HepG2 (cell line): Measurements from ENCODE around the gene DLG2. TPM values are rescaled to one million over a fixed set of nuclear protein-coding genes. Genes with fewer than 3 reads are reported as not detected.

Experiments
- ATAC-seq: fragments of 200-7000 bp; cut with Tn5 transposase; 3 replicates; pipeline ENCODE4 v1.9.1; 2020; ENCODE audit warnings: mild to moderate bottlenecking, moderate library complexity
- BruUV-seq: library from RNA; stranded (reverse); fragments of 400-500 nt; replicated peaks from 2 replicates; lab custom pipeline; 2021; lab: Mats Ljungman, UMichigan
- CTCF ChIA-PET: fragments of 300-600 bp; formaldehyde crosslinking; extraction: SDS; loops from one replicate; lab custom pipeline; 2021; ENCODE audit warnings: low total read pairs, inconsistent platforms, low intra/inter-chr PET ratio; lab: Yijun Ruan, JAX
- POLR2A ChIA-PET: fragments of 350-600 bp; sonication (Branson Sonifier 250); formaldehyde crosslinking; loops from one replicate; lab custom pipeline; 2020; ENCODE audit warnings: antibody characterized with exemption, inconsistent platforms; lab: Yijun Ruan, JAX
- DNase-seq: peaks from one replicate; pipeline ENCODE4 v3.0.0-alpha.2; 2015; ENCODE audit warnings: low spot score
- FAIRE-seq: peaks from 3 replicates; lab custom pipeline; 2011; peaks lifted over from hg19 to GRCh38; lab: Jason Lieb, UNC
- H2AFZ ChIP-seq: one replicate; pipeline ENCODE4 v1.6.1; 2011; ENCODE audit warnings: low read length, inconsistent platforms
- H3K27ac ChIP-seq: fragments of 300-600 bp; 3 replicates; pipeline ENCODE4 v1.8.0; 2011; ENCODE audit warnings: mixed run types, mild to moderate bottlenecking, mixed read lengths, low read length, inconsistent platforms; ENCODE audit not compliant: insufficient read depth; ENCODE audit errors: extremely low read length
- H3K27me3 ChIP-seq, 2 experiments: fragments of 200-600 bp in 1 of 2; 2 replicates in 1 of 2; 3 replicates in 1 of 2; pipeline versions ENCODE4 v1.6.0 to v1.8.0; 2011; ENCODE audit warnings: low read length in 2 of 2, mild to moderate bottlenecking in 2 of 2, moderate library complexity in 2 of 2, inconsistent platforms in 1 of 2; ENCODE audit not compliant: insufficient read depth in 2 of 2, control insufficient read depth in 1 of 2
- H3K36me3 ChIP-seq, 2 experiments: fragments of 200-600 bp in 1 of 2; replicated peaks in 1 of 2; 2 replicates in 1 of 2; 3 replicates in 1 of 2; pipeline versions ENCODE4 v1.5.1 to v1.8.0; 2011; ENCODE audit warnings: low read length in 2 of 2, inconsistent platforms in 1 of 2; ENCODE audit not compliant: insufficient read depth in 2 of 2, control insufficient read depth in 1 of 2
- H3K4me1 ChIP-seq: 2 replicates; pipeline ENCODE4 v1.5.1; 2012; ENCODE audit warnings: low read length, inconsistent platforms; ENCODE audit not compliant: insufficient read depth
- H3K4me2 ChIP-seq: 2 replicates; pipeline ENCODE4 v1.6.0; 2011; ENCODE audit warnings: low read depth, low read length, inconsistent platforms
- H3K4me3 ChIP-seq, 3 experiments: fragments of 200-600 bp in 1 of 3; sonication (generic), shearing (Covaris generic) in 1 of 3; replicated peaks in 1 of 3; 2 replicates each; pipeline ENCODE4 v1.5.1; 2011 to 2016; ENCODE audit warnings: low read length in 3 of 3, inconsistent platforms in 2 of 3, low read depth in 2 of 3, mild to moderate bottlenecking in 2 of 3, control low read depth in 1 of 3, mixed read lengths in 1 of 3; ENCODE audit not compliant: insufficient read depth in 1 of 3
- H3K79me2 ChIP-seq: one replicate; pipeline ENCODE4 v1.6.1; 2011; ENCODE audit warnings: low read length, inconsistent platforms; ENCODE audit not compliant: insufficient read depth
- H3K9ac ChIP-seq: 2 replicates; pipeline ENCODE4 v1.6.0; 2011; ENCODE audit warnings: mild to moderate bottlenecking, low read depth, low read length, inconsistent platforms; ENCODE audit not compliant: insufficient read depth
- H3K9me3 ChIP-seq: 2 replicates; pipeline ENCODE4 v1.5.1; 2012; ENCODE audit warnings: mild to moderate bottlenecking, low read length
- H4K20me1 ChIP-seq: 2 replicates; pipeline ENCODE4 v1.6.0; 2011; ENCODE audit warnings: inconsistent platforms, mild to moderate bottlenecking, low read length, moderate library complexity; ENCODE audit not compliant: insufficient read depth
- ATM ChIP-seq: fragments of 450-650 bp; IDR thresholded peaks from 2 replicates; pipeline ENCODE4 v1.7.1; 2017; ENCODE audit warnings: mild to moderate bottlenecking, borderline replicate concordance
- KDM2A ChIP-seq: sonication (generic); formaldehyde crosslinking; IDR thresholded peaks from 2 replicates; pipeline ENCODE4 v1.4.0; 2020; ENCODE audit warnings: low read depth, missing genetic modification reagents, borderline replicate concordance
- KLF6 ChIP-seq: IDR thresholded peaks from 2 replicates; pipeline ENCODE4 v1.8.0; 2016; ENCODE audit warnings: missing biosample characterization, missing genetic modification reagents
- MAFG ChIP-seq: sonication (generic); formaldehyde crosslinking; IDR thresholded peaks from 2 replicates; pipeline ENCODE4 v1.5.1; 2020; ENCODE audit warnings: mild to moderate bottlenecking, missing genetic modification reagents
- RARG ChIP-seq: sonication (generic); formaldehyde crosslinking; IDR thresholded peaks from 2 replicates; pipeline ENCODE4 v1.4.0; 2020; ENCODE audit warnings: low read depth, mild to moderate bottlenecking, missing genetic modification reagents
- SAP130 ChIP-seq: IDR thresholded peaks from 2 replicates; pipeline ENCODE4 v1.6.1; 2016; ENCODE audit warnings: low read depth
- TOPORS ChIP-seq: sonication (generic); formaldehyde crosslinking; IDR thresholded peaks from 2 replicates; pipeline ENCODE4 v1.8.0; 2023; ENCODE audit warnings: mild to moderate bottlenecking, missing genetic modification reagents
- ZNF124 ChIP-seq: sonication (generic); formaldehyde crosslinking; IDR thresholded peaks from 2 replicates; pipeline ENCODE4 v1.4.0; 2020; ENCODE audit warnings: missing genetic modification reagents
- ZNF788 ChIP-seq: sonication (generic); formaldehyde crosslinking; IDR thresholded peaks from 2 replicates; pipeline ENCODE4 v1.5.0; 2020; ENCODE audit warnings: mild to moderate bottlenecking, missing genetic modification reagents, borderline replicate concordance
- WGBS: methylation state at CpG from one replicate; pipeline ENCODE4 v1.1.6; 2017; ENCODE audit warnings: low lambda C conversion rate; 5-methylcytosine and 5-hydroxymethylcytosine counted together
- in situ Hi-C: cut with HindIII; loops from 2 replicates; pipeline ENCODE4 v1.10.0; 2017; ENCODE audit warnings: low pct_unique_long_range_greater_than_20kb; ENCODE audit not compliant: extremely low pct_ligation_motif_present
- intact Hi-C: fragments of 100-400 bp; cut with micrococcal nuclease; formaldehyde crosslinking; loops from one replicate; pipeline ENCODE4 v1.10.0; 2022; ENCODE audit not compliant: unreplicated experiment
- polyA plus RNA-seq, 8 experiments: library from polyadenylated mRNA; depleted of rRNA in 3 of 8; stranded (reverse) in 7 of 8; unstranded in 1 of 8; fragments of >200 nt; fragmentation: Illumina TruSeq in 4 of 8; extraction: Trizol in 4 of 8; gene quantifications; 2 replicates each; pipeline versions ENCODE4 v1.2.1 to v1.2.3, GENCODE V29; 2011 to 2016; ENCODE audit warnings: low read depth in 4 of 8, missing spikeins in 1 of 8, mixed read lengths in 1 of 8; ENCODE audit not compliant: insufficient read depth in 1 of 8
- total RNA-seq, 5 experiments: library from RNA; depleted of rRNA; stranded (reverse); fragments of >200 nt; fragmentation: Illumina TruSeq; extraction: Trizol; gene quantifications; 2 replicates each; pipeline ENCODE4 v1.2.3, GENCODE V29; 2016; ENCODE audit warnings: low read depth in 1 of 5
- TF ChIP-seq, protein P1 (sequence below): sonication (generic); formaldehyde crosslinking; IDR thresholded peaks from 2 replicates; pipeline ENCODE4 v1.4.0; 2020; ENCODE audit warnings: mild to moderate bottlenecking, missing genetic modification reagents
- TF ChIP-seq, protein P2 (sequence below), 2 experiments: fragments of 450-650 bp in 1 of 2; sonication (generic) in 1 of 2; formaldehyde crosslinking; IDR thresholded peaks; 2 replicates each; pipeline versions ENCODE4 v1.5.0 to v1.8.0; 2020 to 2022; ENCODE audit warnings: mild to moderate bottlenecking in 1 of 2, missing genetic modification reagents in 1 of 2

DLG2 gene
- total and polyA plus RNA-seq, 2 of the 13 experiments (the other 11 are each of a cell fraction or from before 2014, with no cell fraction given), result 0.46 to 1.0 TPM

- Histone ChIP-seq H2AFZ (no peak overlapping the region), H3K9me3 (no peaks in the 10 kb centered on the region), H4K20me1 (no peaks in the 10 kb centered on the region), H3K27ac (no peak overlapping the region), H3K27me3 (no peaks in the 10 kb centered on the region), H3K4me2 (no peak overlapping the region), H3K4me1 (peaks cover 22% of the 10 kb centered on the region), H3K4me3 (no peak overlapping the region), H3K79me2 (no peaks in the 10 kb centered on the region), H3K9ac (no peak overlapping the region), H3K36me3 (no peaks in the 10 kb centered on the region)
- DNase-seq, result no peak
- in situ Hi-C loops (no loop called here), intact Hi-C loops (no loop called here)
- WGBS, result 90% methylated on average over 1 of the region's 1 CpG
- ChIA-PET POLR2A (no interaction called here), CTCF (no interaction called here)
- BruUV-seq, result no TSS peak
- ATAC-seq, result no peak
- TF ChIP-seq TOPORS (CRISPR knock-in tag) (no peak), RARG (CRISPR knock-in tag) (no peak), ZNF788 (CRISPR knock-in tag) (no peak), ATM (no peak), ZNF124 (CRISPR knock-in tag) (no peak), KDM2A (CRISPR knock-in tag) (no peak), MAFG (CRISPR knock-in tag) (no peak), KLF6 (CRISPR knock-in tag) (no peak), SAP130 (CRISPR knock-in tag) (no peak)
- TF ChIP-seq, protein P1, sequence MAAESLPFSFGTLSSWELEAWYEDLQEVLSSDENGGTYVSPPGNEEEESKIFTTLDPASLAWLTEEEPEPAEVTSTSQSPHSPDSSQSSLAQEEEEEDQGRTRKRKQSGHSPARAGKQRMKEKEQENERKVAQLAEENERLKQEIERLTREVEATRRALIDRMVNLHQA, result no peak
- TF ChIP-seq, protein P2, sequence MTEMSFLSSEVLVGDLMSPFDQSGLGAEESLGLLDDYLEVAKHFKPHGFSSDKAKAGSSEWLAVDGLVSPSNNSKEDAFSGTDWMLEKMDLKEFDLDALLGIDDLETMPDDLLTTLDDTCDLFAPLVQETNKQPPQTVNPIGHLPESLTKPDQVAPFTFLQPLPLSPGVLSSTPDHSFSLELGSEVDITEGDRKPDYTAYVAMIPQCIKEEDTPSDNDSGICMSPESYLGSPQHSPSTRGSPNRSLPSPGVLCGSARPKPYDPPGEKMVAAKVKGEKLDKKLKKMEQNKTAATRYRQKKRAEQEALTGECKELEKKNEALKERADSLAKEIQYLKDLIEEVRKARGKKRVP (CRISPR knock-in tag; IDR thresholded peaks at IDR 0.05), result no peak
- FAIRE-seq, result no peak
Measured at GRCh38 chr11:83659466-83659865, 1967.7 kb downstream of the DLG2 start.
